GM21737 (cell line): ENCODE data around the gene ERO1B.
"Not testable (repeated sequence)": the region's sequence is repeated elsewhere in the genome, so short reads cannot be mapped to it uniquely, and the experiment has no call there.

Experiments used
- ATAC-seq: cut with Tn5 transposase; IDR thresholded peaks from one replicate; pipeline ENCODE4 v1.9.1; 2021; ENCODE audit warnings: mild to moderate bottlenecking, moderate library complexity; ENCODE audit not compliant: unreplicated experiment

The ERO1B gene

GRCh38 chr1:236193184-236193583, 88.6 kb downstream of the ERO1B start:
- no peak for ATAC-seq

- not testable (repeated sequence) for ATAC-seq
Observed at GRCh38 chr1:236188084-236188483, 93.7 kb downstream of the ERO1B start.

GRCh38 chr1:236186471-236186870, 95.3 kb downstream of the ERO1B start:
- ATAC-seq = not testable (repeated sequence)

- ATAC-seq = no peak
Observed at GRCh38 chr1:236185687-236186086, 96.1 kb downstream of the ERO1B start.

- no peak for ATAC-seq
Observed at GRCh38 chr1:236181059-236181458, 100.7 kb downstream of the ERO1B start.

- no peak for ATAC-seq
Observed at GRCh38 chr1:236179634-236180033, 102.1 kb downstream of the ERO1B start.

- ATAC-seq = no peak
Observed at GRCh38 chr1:236176337-236177336, 105.1 kb downstream of the ERO1B start.

GRCh38 chr1:236175642-236176336, 106.0 kb downstream of the ERO1B start:
- ATAC-seq = peak; percentile 66

GRCh38 chr1:236173174-236173767, 108.5 kb downstream of the ERO1B start:
- no peak for ATAC-seq

GRCh38 chr1:236172041-236172579, 109.6 kb downstream of the ERO1B start:
- ATAC-seq = no peak

- ATAC-seq = no peak
Observed at GRCh38 chr1:236168716-236169429, 112.9 kb downstream of the ERO1B start.

- ATAC-seq = no peak
Observed at GRCh38 chr1:236167578-236167977, 114.2 kb downstream of the ERO1B start.

- ATAC-seq = no peak
Observed at GRCh38 chr1:236167154-236167553, 114.6 kb downstream of the ERO1B start.

- no peak for ATAC-seq
Observed at GRCh38 chr1:236166041-236166440, 115.7 kb downstream of the ERO1B start.
